GM23248 (cell line): Measurements from ENCODE around the gene ITGB4.

Experiments used
- EZH2 ChIP-seq: fragments of 200-600 bp; sonication (generic); IDR thresholded peaks from 2 replicates; pipeline ENCODE4 v1.6.1; 2018; ENCODE audit warnings: antibody characterized with exemption, mild to moderate bottlenecking; ENCODE audit not compliant: insufficient read depth, poor library complexity, severe bottlenecking
- EZH2phosphoT487 ChIP-seq: fragments of 200-600 bp; sonication (generic); IDR thresholded peaks from 2 replicates; pipeline ENCODE4 v1.6.1; 2018; ENCODE audit warnings: antibody characterized with exemption, moderate library complexity, mild to moderate bottlenecking, low read depth; ENCODE audit not compliant: insufficient read depth

GRCh38 chr17:75679706-75680211 is 41.5 kb upstream of the ITGB4 start:
- no peak for TF ChIP-seq EZH2phosphoT487
- no peak for TF ChIP-seq EZH2
